Endothelial cell of umbilical vein (primary cell): Measurements from ENCODE around the gene PRX. TPM values are rescaled to one million over a fixed set of nuclear protein-coding genes. Genes with fewer than 3 reads are reported as not detected.

Source experiments
- BruUV-seq: library from RNA; stranded (reverse); fragments of 400-500 nt; replicated peaks from 2 replicates; lab custom pipeline; 2021; lab: Mats Ljungman, UMichigan
- CTCF ChIA-PET: fragments of 300-600, 350-600 bp; sonication (Branson Sonifier 250); formaldehyde crosslinking; loops from one replicate; lab custom pipeline; 2021; ENCODE audit warnings: antibody characterized with exemption, inconsistent platforms; lab: Charles Lee
- POLR2A ChIA-PET: fragments of 300-600, 350-600 bp; sonication (Branson Sonifier 250); formaldehyde crosslinking; loops from one replicate; lab custom pipeline; 2021; ENCODE audit warnings: antibody characterized with exemption, inconsistent platforms; lab: Charles Lee
- DNase-seq: peaks from one replicate; pipeline ENCODE4 v3.0.0-alpha.2; 2011; ENCODE audit warnings: low read depth, low spot score
- FAIRE-seq: peaks from 2 replicates; lab custom pipeline; 2011; peaks lifted over from hg19 to GRCh38; lab: Jason Lieb, UNC
- H2AFZ ChIP-seq: 2 replicates; pipeline ENCODE4 v1.6.0; 2012; ENCODE audit warnings: low read depth, low read length, control low read depth, inconsistent platforms
- H3K27ac ChIP-seq: 2 replicates; pipeline ENCODE4 v1.5.1; 2011; ENCODE audit warnings: low read depth, mild to moderate bottlenecking, control low read depth, low read length, moderate library complexity; ENCODE audit not compliant: insufficient read depth
- H3K27me3 ChIP-seq, 2 experiments: 2 replicates each; pipeline versions ENCODE4 v1.6.0 to v1.6.1; 2011; ENCODE audit warnings: low read length in 2 of 2, mixed read lengths in 1 of 2; ENCODE audit not compliant: control insufficient read depth in 2 of 2, insufficient read depth in 2 of 2
- H3K36me3 ChIP-seq, 2 experiments: 2 replicates in 1 of 2; 3 replicates in 1 of 2; pipeline ENCODE4 v1.5.1; 2011; ENCODE audit warnings: low read length in 2 of 2, mild to moderate bottlenecking in 1 of 2, moderate library complexity in 1 of 2; ENCODE audit not compliant: control insufficient read depth in 2 of 2, insufficient read depth in 2 of 2; ENCODE audit errors: extremely low read depth in 1 of 2
- H3K4me1 ChIP-seq: 3 replicates; pipeline ENCODE4 v1.5.1; 2011; ENCODE audit warnings: mild to moderate bottlenecking, low read length; ENCODE audit not compliant: control insufficient read depth, insufficient read depth; ENCODE audit errors: extremely low read depth
- H3K4me2 ChIP-seq: 2 replicates; pipeline ENCODE4 v1.6.1; 2011; ENCODE audit warnings: low read length, control low read depth, mixed read lengths; ENCODE audit not compliant: insufficient read depth
- H3K4me3 ChIP-seq, 3 experiments: fragments of 200-600 bp in 1 of 3; sonication (generic), shearing (Covaris generic) in 1 of 3; replicated peaks in 1 of 3; 2 replicates each; pipeline ENCODE4 v1.5.1; 2011 to 2016; ENCODE audit warnings: control low read depth in 3 of 3, low read length in 3 of 3, mild to moderate bottlenecking in 2 of 3, inconsistent platforms in 1 of 3, low read depth in 1 of 3, moderate library complexity in 1 of 3; ENCODE audit not compliant: insufficient read depth in 1 of 3
- H3K79me2 ChIP-seq: 2 replicates; pipeline ENCODE4 v1.6.0; 2012; ENCODE audit warnings: low read length, inconsistent platforms; ENCODE audit not compliant: control insufficient read depth, insufficient read depth
- H3K9ac ChIP-seq: replicated peaks from 2 replicates; pipeline ENCODE3; 2011; ENCODE audit warnings: low read length, control low read depth; ENCODE audit not compliant: insufficient read depth; ENCODE audit errors: extremely low read depth
- H3K9me1 ChIP-seq: replicated peaks from 3 replicates; pipeline ENCODE4 v1.6.0; 2011; ENCODE audit warnings: mild to moderate bottlenecking, low read length; ENCODE audit not compliant: control insufficient read depth, insufficient read depth; ENCODE audit errors: extremely low read depth
- H3K9me3 ChIP-seq: replicated peaks from 2 replicates; pipeline ENCODE4 v1.5.1; 2012; ENCODE audit warnings: low read length, inconsistent platforms; ENCODE audit not compliant: control insufficient read depth, insufficient read depth
- H4K20me1 ChIP-seq: replicated peaks from 2 replicates; pipeline ENCODE3; 2011; ENCODE audit warnings: mild to moderate bottlenecking, low read length; ENCODE audit not compliant: control insufficient read depth, insufficient read depth; ENCODE audit errors: extremely low read depth
- EZH2 ChIP-seq: IDR thresholded peaks from 2 replicates; pipeline ENCODE4 v1.6.1; 2012; ENCODE audit warnings: borderline replicate concordance, low read depth, mild to moderate bottlenecking, moderate library complexity, low read length, inconsistent platforms; ENCODE audit not compliant: severe bottlenecking
- FOS ChIP-seq: IDR thresholded peaks from 2 replicates; pipeline ENCODE4 v1.6.1; 2011; ENCODE audit warnings: mild to moderate bottlenecking, low read length, moderate library complexity, borderline replicate concordance; ENCODE audit not compliant: insufficient read depth
- GATA2 ChIP-seq: IDR thresholded peaks from 2 replicates; pipeline ENCODE4 v1.7.0; 2011; ENCODE audit warnings: low read depth, mild to moderate bottlenecking, moderate library complexity, mixed read lengths, low read length; ENCODE audit not compliant: insufficient read length, insufficient read depth
- JUN ChIP-seq: IDR thresholded peaks from 2 replicates; pipeline ENCODE4 v1.6.1; 2011; ENCODE audit warnings: borderline replicate concordance, low read depth; ENCODE audit not compliant: insufficient read length, insufficient read depth
- MYC ChIP-seq: IDR thresholded peaks from one replicate; pipeline ENCODE4 v1.6.1; 2011; ENCODE audit warnings: mild to moderate bottlenecking, low read depth, low read length
- POLR2A ChIP-seq: IDR thresholded peaks from 2 replicates; pipeline ENCODE4 v1.6.1; 2012; ENCODE audit warnings: low read depth, mild to moderate bottlenecking, control low read depth, low read length
- POLR2AphosphoS5 ChIP-seq: IDR thresholded peaks from 2 replicates; pipeline ENCODE4 v1.6.1; 2012; ENCODE audit warnings: low read depth, mild to moderate bottlenecking, control low read depth, low read length, moderate library complexity; ENCODE audit not compliant: insufficient read depth
- dilution Hi-C: fragments of 300-500 bp; cut with MboI; formaldehyde crosslinking; loops from one replicate; pipeline ENCODE4 v1.15.0; 2019; ENCODE audit warnings: low sequenced_read_pairs; ENCODE audit not compliant: extremely low pct_ligation_motif_present
- intact Hi-C: fragments of 100-400 bp; cut with micrococcal nuclease; formaldehyde crosslinking; loops from one replicate; pipeline ENCODE4 v1.10.0; 2022
- polyA plus RNA-seq, 4 experiments: library from polyadenylated mRNA; depleted of rRNA in 3 of 4; stranded (reverse) in 3 of 4; unstranded in 1 of 4; fragments of >200 nt; gene quantifications; 2 replicates each; pipeline versions ENCODE4 v1.2.1 to v1.2.3, GENCODE V29; 2011 to 2012; ENCODE audit warnings: missing spikeins in 1 of 4
- total RNA-seq: library from RNA; stranded (reverse); gene quantifications from 2 replicates; pipeline ENCODE4 v1.2.3, GENCODE V29; 2021
- TF ChIP-seq, protein P1 (sequence below): IDR thresholded peaks from 2 replicates; pipeline ENCODE4 v1.6.1; 2011; ENCODE audit not compliant: insufficient read depth, insufficient read length
- TF ChIP-seq, protein P2 (sequence below), 2 donors: IDR thresholded peaks; 1 replicate in 1 of 2; 2 replicates in 1 of 2; pipeline ENCODE4 v1.5.1; 2011; ENCODE audit warnings: low read length in 2 of 2, mild to moderate bottlenecking in 2 of 2, moderate library complexity in 2 of 2, control low read depth in 1 of 2, inconsistent platforms in 1 of 2, low read depth in 1 of 2; ENCODE audit not compliant: insufficient read depth in 1 of 2; ENCODE audit errors: extremely low read depth in 1 of 2

The PRX gene
- total and polyA plus RNA-seq, 2 donors (not counting 3 experiments of a cell fraction or from before 2014, with no cell fraction given): 0.80 to 1.3 TPM

DNA sequence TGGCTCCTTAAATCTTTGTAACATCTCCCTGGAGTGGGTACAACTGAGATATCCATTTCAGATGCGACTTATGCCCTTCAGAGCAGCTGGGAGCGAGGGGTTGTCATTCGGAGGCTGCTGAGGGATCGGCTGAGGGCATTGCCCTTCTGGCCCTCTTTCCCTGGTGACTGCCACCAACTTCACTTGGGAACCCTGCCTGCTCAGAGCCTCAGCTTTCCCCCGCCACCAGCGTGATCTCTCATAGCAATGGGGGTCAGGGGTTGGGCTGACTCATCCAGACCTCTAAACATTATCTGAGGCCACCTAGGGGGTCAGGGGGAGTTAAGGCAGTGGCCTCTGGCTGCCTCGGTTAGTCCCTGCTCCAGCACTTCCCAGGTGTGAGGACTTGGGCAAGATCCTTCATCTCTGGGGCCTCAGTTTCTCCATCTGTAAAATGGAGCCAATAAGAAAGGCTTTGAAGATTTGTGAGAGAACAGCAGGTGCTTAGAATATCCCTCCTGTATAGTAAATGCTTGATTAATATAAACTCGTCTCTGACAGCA lies 1.1 kb downstream of the PRX start:
- peaks cover 3% of the 10 kb centered on the region for H3K4me1 ChIP-seq
- dilution Hi-C loops (no loop called here), intact Hi-C loops (no loop called here)
- H3K4me2 ChIP-seq: no peak overlapping the region
- no peak for DNase-seq
- ChIA-PET POLR2A (no interaction called here), CTCF (interaction anchor here (0.6 to 1.8 kb wide), 2 partner anchors 8 to 77 kb away, joined by 3 to 12 read pairs; no protein-coding TSS in a partner anchor)
- no peaks in the 10 kb centered on the region for H4K20me1 ChIP-seq
- H3K4me3 ChIP-seq: no peak overlapping the region
- TF ChIP-seq JUN (no peak), GATA2 (no peak), POLR2AphosphoS5 (no peak)
- no peaks in the 10 kb centered on the region for H3K27me3 ChIP-seq
- H3K36me3 ChIP-seq: no peaks in the 10 kb centered on the region
- no peak overlapping the region for H3K9ac ChIP-seq
- H2AFZ ChIP-seq: no peak overlapping the region
- H3K9me1 ChIP-seq: no peaks in the 10 kb centered on the region
- H3K27ac ChIP-seq: no peak overlapping the region
- H3K9me3 ChIP-seq: no peaks in the 10 kb centered on the region
- BruUV-seq: no TSS peak
- no peak for FAIRE-seq
- H3K79me2 ChIP-seq: no peaks in the 10 kb centered on the region

DNA sequence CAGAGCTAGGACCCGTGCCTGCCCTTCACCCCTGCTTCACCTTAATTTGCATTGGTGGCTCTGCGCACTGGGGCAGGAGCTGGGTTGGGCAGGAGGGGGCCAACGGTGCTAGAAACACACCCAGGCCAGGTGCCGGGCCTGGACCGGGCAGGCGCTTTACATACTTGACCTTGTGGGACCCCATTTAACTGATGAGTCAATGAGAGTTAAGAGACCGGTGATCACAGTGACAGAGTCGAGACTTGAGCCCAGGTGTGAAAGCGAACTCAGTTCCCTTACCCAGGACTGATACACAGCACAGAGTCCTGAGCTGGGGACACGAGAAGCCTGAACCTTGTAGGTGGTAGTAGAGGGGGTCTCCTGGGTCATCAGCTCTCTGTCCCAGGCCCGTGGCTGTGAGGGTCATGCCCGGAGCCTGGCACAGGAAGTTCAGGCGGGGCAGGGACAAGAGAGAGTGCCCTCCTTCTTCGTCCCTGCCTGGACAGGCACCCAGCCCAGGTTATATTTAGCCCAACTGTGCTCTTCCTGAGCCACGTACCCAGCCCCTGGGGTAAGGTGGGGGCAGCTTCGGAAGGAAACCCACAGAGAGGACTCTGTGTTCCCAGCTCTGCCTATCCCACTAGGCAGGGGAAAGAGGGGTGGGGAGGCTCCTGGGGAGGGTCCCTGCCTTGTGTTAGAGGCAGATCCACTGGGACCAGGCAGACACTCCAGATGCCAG lies 1.9 kb downstream of the PRX start:
- POLR2A ChIA-PET: no interaction called here
- CTCF ChIA-PET: interaction anchor here (1.8 kb wide), 1 partner anchor 9 kb away, joined by 12 read pairs; no protein-coding TSS in a partner anchor

More for the DNA sequence above, 1.9 kb downstream of the PRX start:
- H3K9me1 ChIP-seq: no peaks in the 10 kb centered on the region
- BruUV-seq: no TSS peak
- H3K36me3 ChIP-seq: no peaks in the 10 kb centered on the region
- intact Hi-C loops: no loop called here
- TF ChIP-seq FOS (no peak), EZH2 (no peak), GATA2 (no peak), POLR2AphosphoS5 (no peak), MYC (no peak), JUN (no peak), POLR2A (no peak)
- TF ChIP-seq, protein P1, sequence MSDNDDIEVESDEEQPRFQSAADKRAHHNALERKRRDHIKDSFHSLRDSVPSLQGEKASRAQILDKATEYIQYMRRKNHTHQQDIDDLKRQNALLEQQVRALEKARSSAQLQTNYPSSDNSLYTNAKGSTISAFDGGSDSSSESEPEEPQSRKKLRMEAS: no peak
- TF ChIP-seq, protein P2, sequence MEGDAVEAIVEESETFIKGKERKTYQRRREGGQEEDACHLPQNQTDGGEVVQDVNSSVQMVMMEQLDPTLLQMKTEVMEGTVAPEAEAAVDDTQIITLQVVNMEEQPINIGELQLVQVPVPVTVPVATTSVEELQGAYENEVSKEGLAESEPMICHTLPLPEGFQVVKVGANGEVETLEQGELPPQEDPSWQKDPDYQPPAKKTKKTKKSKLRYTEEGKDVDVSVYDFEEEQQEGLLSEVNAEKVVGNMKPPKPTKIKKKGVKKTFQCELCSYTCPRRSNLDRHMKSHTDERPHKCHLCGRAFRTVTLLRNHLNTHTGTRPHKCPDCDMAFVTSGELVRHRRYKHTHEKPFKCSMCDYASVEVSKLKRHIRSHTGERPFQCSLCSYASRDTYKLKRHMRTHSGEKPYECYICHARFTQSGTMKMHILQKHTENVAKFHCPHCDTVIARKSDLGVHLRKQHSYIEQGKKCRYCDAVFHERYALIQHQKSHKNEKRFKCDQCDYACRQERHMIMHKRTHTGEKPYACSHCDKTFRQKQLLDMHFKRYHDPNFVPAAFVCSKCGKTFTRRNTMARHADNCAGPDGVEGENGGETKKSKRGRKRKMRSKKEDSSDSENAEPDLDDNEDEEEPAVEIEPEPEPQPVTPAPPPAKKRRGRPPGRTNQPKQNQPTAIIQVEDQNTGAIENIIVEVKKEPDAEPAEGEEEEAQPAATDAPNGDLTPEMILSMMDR (IDR thresholded peaks at IDR 0.05; ENCODE audit: extremely low read depth in 1 of 2, insufficient read depth in 1 of 2, low read depth in 1 of 2, low read length in 2 of 2): no peak
- H3K27ac ChIP-seq: no peak overlapping the region
- H3K4me2 ChIP-seq: no peak overlapping the region
- H3K27me3 ChIP-seq: no peaks in the 10 kb centered on the region
- dilution Hi-C loops: no loop called here
- H3K9me3 ChIP-seq: no peaks in the 10 kb centered on the region
- no peaks in the 10 kb centered on the region for H4K20me1 ChIP-seq
- H2AFZ ChIP-seq: no peak overlapping the region
- DNase-seq: no peak
- H3K4me1 ChIP-seq: no peaks in the 10 kb centered on the region
- no peak overlapping the region for H3K4me3 ChIP-seq
- no peak overlapping the region for H3K9ac ChIP-seq
- no peak for FAIRE-seq
- no peaks in the 10 kb centered on the region for H3K79me2 ChIP-seq
